NCI-H524 treated with DMSO at 0.1 percent for 48 hours (cell line): ENCODE data around the gene ZFYVE9.
"Not testable (repeated sequence)": the region's sequence is repeated elsewhere in the genome, so short reads cannot be mapped to it uniquely, and the experiment has no call there.

ENCODE experiments used
- DNase-seq: peaks from one replicate; lab custom pipeline; 2025; lab: John Stamatoyannopoulos, UW

ZFYVE9 gene

GRCh38 chr1:52343979-52344378 lies 202.1 kb downstream of the ZFYVE9 start:
- no peak for DNase-seq

- DNase-seq = no peak
These were observed 203.4 kb downstream of the ZFYVE9 start for GRCh38 chr1:52345252-52345651.

- no peak for DNase-seq
These were observed 204.8 kb downstream of the ZFYVE9 start for GRCh38 chr1:52346653-52347052.

- peak; percentile 20 for DNase-seq
These were observed 206.9 kb downstream of the ZFYVE9 start for GRCh38 chr1:52348704-52349300.

- DNase-seq = no peak
These were observed 210.8 kb downstream of the ZFYVE9 start for GRCh38 chr1:52352690-52353089.

GRCh38 chr1:52355436-52355835 lies 213.5 kb downstream of the ZFYVE9 start:
- DNase-seq = no peak

- DNase-seq = no peak
These were observed 214.1 kb downstream of the ZFYVE9 start for GRCh38 chr1:52355847-52356505.

GRCh38 chr1:52356818-52357355 lies 215.0 kb downstream of the ZFYVE9 start:
- DNase-seq = no peak

- no peak for DNase-seq
These were observed 215.5 kb downstream of the ZFYVE9 start for GRCh38 chr1:52357397-52357796.

- no peak for DNase-seq
These were observed 217.1 kb downstream of the ZFYVE9 start for GRCh38 chr1:52358851-52359497.

- DNase-seq = no peak
These were observed 218.0 kb downstream of the ZFYVE9 start for GRCh38 chr1:52359676-52360594.

- DNase-seq = no peak
These were observed 218.7 kb downstream of the ZFYVE9 start for GRCh38 chr1:52360595-52360968.

- no peak for DNase-seq
These were observed 222.4 kb downstream of the ZFYVE9 start for GRCh38 chr1:52364235-52364839.

- no peak for DNase-seq
These were observed 223.3 kb downstream of the ZFYVE9 start for GRCh38 chr1:52365071-52365745.

GRCh38 chr1:52365746-52366516 lies 224.0 kb downstream of the ZFYVE9 start, which contains the start of gene CC2D1B:
TSS of gene CC2D1B (minus strand) at chr1:52366205. CDS start at chr1:52364620, 1,585 bp downstream.
- peak; percentile 71 for DNase-seq

- DNase-seq = no peak
These were observed 224.6 kb downstream of the ZFYVE9 start for GRCh38 chr1:52366517-52366827.

GRCh38 chr1:52367272-52367671 lies 225.4 kb downstream of the ZFYVE9 start:
- no peak for DNase-seq

- DNase-seq = no peak
These were observed 226.7 kb downstream of the ZFYVE9 start for GRCh38 chr1:52368383-52369172.

GRCh38 chr1:52369851-52370250 lies 228.0 kb downstream of the ZFYVE9 start:
- not testable (repeated sequence) for DNase-seq

- no peak for DNase-seq
These were observed 243.5 kb downstream of the ZFYVE9 start for GRCh38 chr1:52385376-52385775.
